Measurements from ENCODE around the gene CELF1. TPM values are rescaled to one million over a fixed set of nuclear protein-coding genes. Genes with fewer than 3 reads are reported as not detected.

The CELF1 gene
- total and polyA plus RNA-seq, 2 of the 13 experiments (the other 11 are each of a cell fraction or from before 2014, with no cell fraction given), result 69.0 to 80.1 TPM

DNA sequence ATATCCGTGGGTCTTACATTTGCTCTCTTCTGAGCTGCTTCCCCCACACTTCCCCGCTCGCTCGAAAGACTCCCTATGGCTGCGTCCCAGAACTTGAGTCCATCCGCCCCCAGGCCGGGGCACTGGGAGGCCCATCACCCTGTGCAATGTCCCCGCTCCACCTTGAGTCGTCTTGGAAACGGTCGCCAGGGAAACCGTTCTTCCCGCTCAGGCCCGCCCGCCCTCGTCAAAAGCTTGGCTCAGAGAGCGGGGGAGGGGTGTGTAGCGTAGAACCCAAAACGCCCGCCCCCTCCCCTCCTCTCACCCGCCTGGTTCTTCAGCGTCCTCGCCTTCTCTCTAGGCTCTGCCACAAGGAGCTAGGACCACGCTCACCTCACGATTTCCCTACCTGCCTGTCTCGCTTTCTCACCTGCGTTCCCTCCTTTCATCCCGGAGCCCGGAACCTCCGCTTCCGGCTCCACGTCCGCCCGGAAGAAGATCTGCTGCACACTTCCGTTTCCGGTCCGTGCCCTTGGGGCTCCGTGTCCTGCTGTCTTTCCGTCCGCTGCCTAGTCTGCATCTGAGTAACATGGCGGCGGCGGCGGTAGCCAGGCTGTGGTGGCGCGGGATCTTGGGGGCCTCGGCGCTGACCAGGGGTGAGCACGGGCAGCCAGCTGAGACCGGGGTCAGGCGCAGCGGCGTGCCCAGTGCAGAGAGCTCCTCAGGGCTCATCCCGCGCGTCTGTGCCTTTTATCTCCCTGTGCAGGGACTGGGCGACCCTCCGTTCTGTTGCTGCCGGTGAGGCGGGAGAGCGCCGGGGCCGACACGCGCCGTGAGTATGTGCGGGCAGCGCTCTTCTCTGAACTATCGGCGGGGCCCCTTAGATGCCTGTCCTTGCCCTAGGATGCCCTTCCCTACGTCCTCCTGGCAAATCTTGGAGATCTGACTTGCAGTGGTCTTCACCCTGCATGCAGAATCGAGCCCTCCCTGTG is 25.9 kb upstream of the CELF1 start, which contains the start of the genes KBTBD4 and NDUFS3 (continued):
- TF ChIP-seq ZNF501 (CRISPR knock-in tag; IDR thresholded peaks at IDR 0.05), result peak; percentile 99
- TF ChIP-seq MXI1 (IDR thresholded peaks at IDR 0.05; ENCODE audit: borderline replicate concordance, low read depth, low read length), result peak; percentile 83; the same call in 2 of the 3 replicates
- TF ChIP-seq IRX3 (CRISPR knock-in tag; IDR thresholded peaks at IDR 0.05; ENCODE audit: borderline replicate concordance, low read depth), result peak; percentile 91
- TF ChIP-seq RFX3 (CRISPR knock-in tag; IDR thresholded peaks at IDR 0.05), result peak; percentile 88
- peak; percentile 88 for TF ChIP-seq MYC (CRISPR knock-in tag; IDR thresholded peaks at IDR 0.05; ENCODE audit: borderline replicate concordance)
- TF ChIP-seq ZNF446 (CRISPR knock-in tag; IDR thresholded peaks at IDR 0.05), result 0 out of 2 replicates have a peak, but pooled peaks have one; percentile 8
- TF ChIP-seq DNMT3B (CRISPR knock-in tag; conservative IDR thresholded peaks at IDR 0.05), result 0 out of 2 replicates have a peak, but pooled peaks have one; percentile 81
- no peak for TF ChIP-seq HMG20A (CRISPR knock-in tag; IDR thresholded peaks at IDR 0.05; ENCODE audit: borderline replicate concordance)
- TF ChIP-seq ZNF878 (CRISPR knock-in tag; IDR thresholded peaks at IDR 0.05), result peak; percentile 79; the same call in 1 of the 2 replicates
- no peak for TF ChIP-seq PLRG1 (conservative IDR thresholded peaks at IDR 0.05)
- peak; percentile 88 for TF ChIP-seq TBX2 (CRISPR knock-in tag; IDR thresholded peaks at IDR 0.05; ENCODE audit: borderline replicate concordance)
- TF ChIP-seq SP140L (CRISPR knock-in tag; IDR thresholded peaks at IDR 0.05; ENCODE audit: borderline replicate concordance), result peak; percentile 91; the same call in 1 of the 2 replicates
- peak; percentile 90; the same call in 1 of the 2 replicates for TF ChIP-seq FOXK1 (CRISPR knock-in tag; IDR thresholded peaks at IDR 0.05; ENCODE audit: borderline replicate concordance, low read depth)
- TF ChIP-seq ARNT (IDR thresholded peaks at IDR 0.05), result no peak
- TF ChIP-seq, protein P1, sequence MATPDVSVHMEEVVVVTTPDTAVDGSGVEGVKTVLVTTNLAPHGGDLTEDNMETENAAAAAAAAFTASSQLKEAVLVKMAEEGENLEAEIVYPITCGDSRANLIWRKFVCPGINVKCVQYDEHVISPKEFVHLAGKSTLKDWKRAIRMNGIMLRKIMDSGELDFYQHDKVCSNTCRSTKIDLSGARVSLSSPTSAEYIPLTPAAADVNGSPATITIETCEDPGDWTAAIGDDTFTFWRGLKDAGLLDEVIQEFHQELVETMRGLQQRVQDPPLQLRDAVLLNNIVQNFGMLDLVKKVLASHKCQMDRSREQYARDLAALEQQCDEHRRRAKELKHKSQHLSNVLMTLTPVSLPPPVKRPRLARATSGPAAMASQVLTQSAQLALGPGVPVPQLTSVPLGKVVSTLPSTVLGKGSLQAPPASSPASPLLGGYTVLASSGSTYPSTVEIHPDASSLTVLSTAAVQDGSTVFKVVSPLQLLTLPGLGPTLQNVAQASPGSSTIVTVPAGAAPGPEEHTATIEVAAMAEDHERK (CRISPR knock-in tag; IDR thresholded peaks at IDR 0.05; ENCODE audit: low read depth), result peak; percentile 31; the same call in 1 of the 2 replicates
- TF ChIP-seq ZNF713 (CRISPR knock-in tag; IDR thresholded peaks at IDR 0.05), result 0 out of 2 replicates have a peak, but pooled peaks have one; percentile 91
- peak; percentile 81; the same call in 1 of the 2 replicates for TF ChIP-seq TFDP1 (CRISPR knock-in tag; IDR thresholded peaks at IDR 0.05; ENCODE audit: borderline replicate concordance)
- TF ChIP-seq ZSCAN29 (CRISPR knock-in tag; conservative IDR thresholded peaks at IDR 0.05), result peak; percentile 67; the same call in 1 of the 2 replicates
- peak; percentile 88 for TF ChIP-seq MTF2 (CRISPR knock-in tag; IDR thresholded peaks at IDR 0.05; ENCODE audit: borderline replicate concordance)
- peak; percentile 20; the same call in 1 of the 2 replicates for TF ChIP-seq ZNF557 (CRISPR knock-in tag; IDR thresholded peaks at IDR 0.05)
- TF ChIP-seq SIN3A (IDR thresholded peaks at IDR 0.05; ENCODE audit: borderline replicate concordance, low read depth, low read length), result peak; percentile 95
- TF ChIP-seq FOXM1 (CRISPR knock-in tag; IDR thresholded peaks at IDR 0.05), result peak; percentile 33; the same call in 1 of the 2 replicates
- TF ChIP-seq ZNF792 (CRISPR knock-in tag; IDR thresholded peaks at IDR 0.05), result peak; percentile 87
- TF ChIP-seq TBX3 (IDR thresholded peaks at IDR 0.05; ENCODE audit: borderline replicate concordance), result no peak
- no peak for TF ChIP-seq ZKSCAN5 (CRISPR knock-in tag; IDR thresholded peaks at IDR 0.05)
- TF ChIP-seq KLF13 (CRISPR knock-in tag; IDR thresholded peaks at IDR 0.05), result 0 out of 2 replicates have a peak, but pooled peaks have one; percentile 72
- TF ChIP-seq ZFYVE20 (CRISPR knock-in tag; IDR thresholded peaks at IDR 0.05; ENCODE audit: borderline replicate concordance, low read depth), result no peak
- TF ChIP-seq, protein P2, sequence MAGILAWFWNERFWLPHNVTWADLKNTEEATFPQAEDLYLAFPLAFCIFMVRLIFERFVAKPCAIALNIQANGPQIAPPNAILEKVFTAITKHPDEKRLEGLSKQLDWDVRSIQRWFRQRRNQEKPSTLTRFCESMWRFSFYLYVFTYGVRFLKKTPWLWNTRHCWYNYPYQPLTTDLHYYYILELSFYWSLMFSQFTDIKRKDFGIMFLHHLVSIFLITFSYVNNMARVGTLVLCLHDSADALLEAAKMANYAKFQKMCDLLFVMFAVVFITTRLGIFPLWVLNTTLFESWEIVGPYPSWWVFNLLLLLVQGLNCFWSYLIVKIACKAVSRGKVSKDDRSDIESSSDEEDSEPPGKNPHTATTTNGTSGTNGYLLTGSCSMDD (CRISPR knock-in tag; IDR thresholded peaks at IDR 0.05), result peak; percentile 34; the same call in 1 of the 2 replicates
